HepG2 (cell line): ENCODE measurements around the gene PXMP2.

Experiments used
- FOSL1 ChIP-seq: sonication (generic); formaldehyde crosslinking; IDR thresholded peaks from 2 replicates; pipeline ENCODE4 v1.9.0; 2021; ENCODE audit warnings: missing genetic modification reagents, borderline replicate concordance
- FOXA1 ChIP-seq, 2 experiments: fragments of 450-650 bp in 1 of 2; sonication (generic) in 1 of 2; formaldehyde crosslinking in 1 of 2; IDR thresholded peaks; 2 replicates each; pipeline versions ENCODE4 v1.4.0 to v1.6.1; 2016 to 2020; ENCODE audit warnings: missing genetic modification reagents in 1 of 2
- TF ChIP-seq, protein P1 (sequence below): sonication (generic); formaldehyde crosslinking; IDR thresholded peaks from 2 replicates; pipeline ENCODE4 v1.5.0; 2020; ENCODE audit warnings: mild to moderate bottlenecking, missing genetic modification reagents, moderate library complexity
- TF ChIP-seq, protein P2 (sequence below): sonication (generic); formaldehyde crosslinking; IDR thresholded peaks from 2 replicates; pipeline ENCODE4 v1.4.0; 2020; ENCODE audit warnings: missing genetic modification reagents

DNA sequence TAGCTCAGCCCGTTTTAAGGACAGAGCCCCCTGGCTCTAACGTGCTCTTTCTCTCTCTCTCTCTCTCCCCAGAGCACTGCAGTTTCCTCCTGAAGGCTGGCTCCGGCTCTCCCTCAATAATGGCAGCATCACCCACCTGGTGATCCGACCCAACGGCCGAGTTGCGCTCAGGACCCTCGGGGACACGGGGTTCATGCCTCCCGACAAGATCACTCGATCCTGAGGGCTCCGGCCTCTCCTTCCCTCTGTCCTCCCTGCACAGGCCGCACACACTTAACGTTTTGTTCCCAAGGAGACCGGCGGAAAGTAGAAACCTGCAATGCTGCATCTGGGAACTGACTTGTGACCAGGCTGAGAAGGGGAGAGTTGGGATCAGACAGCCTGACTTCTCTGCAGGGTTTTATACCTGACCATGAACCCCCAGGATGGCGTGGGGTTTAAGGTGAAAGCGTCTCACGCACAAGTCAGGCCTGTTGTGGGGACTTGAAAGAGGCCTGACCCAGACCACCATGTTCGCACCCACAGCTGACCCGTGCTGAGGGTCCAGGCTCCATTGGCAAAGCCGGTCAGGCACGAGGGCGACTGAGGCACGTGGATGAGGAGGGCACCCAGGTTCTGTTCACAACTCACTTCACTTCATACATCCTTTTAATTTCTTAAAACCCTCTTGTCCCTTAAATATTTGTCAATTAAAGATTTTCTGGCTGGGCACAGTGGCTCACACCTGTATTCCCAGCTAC, 33.4 kb downstream of the PXMP2 start:
- TF ChIP-seq FOSL1 (CRISPR knock-in tag) (no peak), FOXA1 (IDR thresholded peaks at IDR 0.05) (no peak), FOXA1 (CRISPR knock-in tag; IDR thresholded peaks at IDR 0.05) (no peak)
- TF ChIP-seq, protein P1, sequence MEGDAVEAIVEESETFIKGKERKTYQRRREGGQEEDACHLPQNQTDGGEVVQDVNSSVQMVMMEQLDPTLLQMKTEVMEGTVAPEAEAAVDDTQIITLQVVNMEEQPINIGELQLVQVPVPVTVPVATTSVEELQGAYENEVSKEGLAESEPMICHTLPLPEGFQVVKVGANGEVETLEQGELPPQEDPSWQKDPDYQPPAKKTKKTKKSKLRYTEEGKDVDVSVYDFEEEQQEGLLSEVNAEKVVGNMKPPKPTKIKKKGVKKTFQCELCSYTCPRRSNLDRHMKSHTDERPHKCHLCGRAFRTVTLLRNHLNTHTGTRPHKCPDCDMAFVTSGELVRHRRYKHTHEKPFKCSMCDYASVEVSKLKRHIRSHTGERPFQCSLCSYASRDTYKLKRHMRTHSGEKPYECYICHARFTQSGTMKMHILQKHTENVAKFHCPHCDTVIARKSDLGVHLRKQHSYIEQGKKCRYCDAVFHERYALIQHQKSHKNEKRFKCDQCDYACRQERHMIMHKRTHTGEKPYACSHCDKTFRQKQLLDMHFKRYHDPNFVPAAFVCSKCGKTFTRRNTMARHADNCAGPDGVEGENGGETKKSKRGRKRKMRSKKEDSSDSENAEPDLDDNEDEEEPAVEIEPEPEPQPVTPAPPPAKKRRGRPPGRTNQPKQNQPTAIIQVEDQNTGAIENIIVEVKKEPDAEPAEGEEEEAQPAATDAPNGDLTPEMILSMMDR (CRISPR knock-in tag): no peak
- TF ChIP-seq, protein P2, sequence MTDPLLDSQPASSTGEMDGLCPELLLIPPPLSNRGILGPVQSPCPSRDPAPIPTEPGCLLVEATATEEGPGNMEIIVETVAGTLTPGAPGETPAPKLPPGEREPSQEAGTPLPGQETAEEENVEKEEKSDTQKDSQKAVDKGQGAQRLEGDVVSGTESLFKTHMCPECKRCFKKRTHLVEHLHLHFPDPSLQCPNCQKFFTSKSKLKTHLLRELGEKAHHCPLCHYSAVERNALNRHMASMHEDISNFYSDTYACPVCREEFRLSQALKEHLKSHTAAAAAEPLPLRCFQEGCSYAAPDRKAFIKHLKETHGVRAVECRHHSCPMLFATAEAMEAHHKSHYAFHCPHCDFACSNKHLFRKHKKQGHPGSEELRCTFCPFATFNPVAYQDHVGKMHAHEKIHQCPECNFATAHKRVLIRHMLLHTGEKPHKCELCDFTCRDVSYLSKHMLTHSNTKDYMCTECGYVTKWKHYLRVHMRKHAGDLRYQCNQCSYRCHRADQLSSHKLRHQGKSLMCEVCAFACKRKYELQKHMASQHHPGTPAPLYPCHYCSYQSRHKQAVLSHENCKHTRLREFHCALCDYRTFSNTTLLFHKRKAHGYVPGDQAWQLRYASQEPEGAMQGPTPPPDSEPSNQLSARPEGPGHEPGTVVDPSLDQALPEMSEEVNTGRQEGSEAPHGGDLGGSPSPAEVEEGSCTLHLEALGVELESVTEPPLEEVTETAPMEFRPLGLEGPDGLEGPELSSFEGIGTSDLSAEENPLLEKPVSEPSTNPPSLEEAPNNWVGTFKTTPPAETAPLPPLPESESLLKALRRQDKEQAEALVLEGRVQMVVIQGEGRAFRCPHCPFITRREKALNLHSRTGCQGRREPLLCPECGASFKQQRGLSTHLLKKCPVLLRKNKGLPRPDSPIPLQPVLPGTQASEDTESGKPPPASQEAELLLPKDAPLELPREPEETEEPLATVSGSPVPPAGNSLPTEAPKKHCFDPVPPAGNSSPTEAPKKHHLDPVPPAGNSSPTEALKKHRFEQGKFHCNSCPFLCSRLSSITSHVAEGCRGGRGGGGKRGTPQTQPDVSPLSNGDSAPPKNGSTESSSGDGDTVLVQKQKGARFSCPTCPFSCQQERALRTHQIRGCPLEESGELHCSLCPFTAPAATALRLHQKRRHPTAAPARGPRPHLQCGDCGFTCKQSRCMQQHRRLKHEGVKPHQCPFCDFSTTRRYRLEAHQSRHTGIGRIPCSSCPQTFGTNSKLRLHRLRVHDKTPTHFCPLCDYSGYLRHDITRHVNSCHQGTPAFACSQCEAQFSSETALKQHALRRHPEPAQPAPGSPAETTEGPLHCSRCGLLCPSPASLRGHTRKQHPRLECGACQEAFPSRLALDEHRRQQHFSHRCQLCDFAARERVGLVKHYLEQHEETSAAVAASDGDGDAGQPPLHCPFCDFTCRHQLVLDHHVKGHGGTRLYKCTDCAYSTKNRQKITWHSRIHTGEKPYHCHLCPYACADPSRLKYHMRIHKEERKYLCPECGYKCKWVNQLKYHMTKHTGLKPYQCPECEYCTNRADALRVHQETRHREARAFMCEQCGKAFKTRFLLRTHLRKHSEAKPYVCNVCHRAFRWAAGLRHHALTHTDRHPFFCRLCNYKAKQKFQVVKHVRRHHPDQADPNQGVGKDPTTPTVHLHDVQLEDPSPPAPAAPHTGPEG: no peak
